Activated CD8-positive, alpha-beta memory T cell treated with anti-CD3 and anti-CD28 coated beads, Interleukin-2, amount 50 U/mL, for 24 hours (primary cell): ENCODE data around the gene FETUB.

Experiments used
- DNase-seq: peaks from one replicate; pipeline ENCODE4 v3.0.0-alpha.2; 2020; ENCODE audit errors: extremely low read depth

Gene FETUB, protein sequence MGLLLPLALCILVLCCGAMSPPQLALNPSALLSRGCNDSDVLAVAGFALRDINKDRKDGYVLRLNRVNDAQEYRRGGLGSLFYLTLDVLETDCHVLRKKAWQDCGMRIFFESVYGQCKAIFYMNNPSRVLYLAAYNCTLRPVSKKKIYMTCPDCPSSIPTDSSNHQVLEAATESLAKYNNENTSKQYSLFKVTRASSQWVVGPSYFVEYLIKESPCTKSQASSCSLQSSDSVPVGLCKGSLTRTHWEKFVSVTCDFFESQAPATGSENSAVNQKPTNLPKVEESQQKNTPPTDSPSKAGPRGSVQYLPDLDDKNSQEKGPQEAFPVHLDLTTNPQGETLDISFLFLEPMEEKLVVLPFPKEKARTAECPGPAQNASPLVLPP

DNA sequence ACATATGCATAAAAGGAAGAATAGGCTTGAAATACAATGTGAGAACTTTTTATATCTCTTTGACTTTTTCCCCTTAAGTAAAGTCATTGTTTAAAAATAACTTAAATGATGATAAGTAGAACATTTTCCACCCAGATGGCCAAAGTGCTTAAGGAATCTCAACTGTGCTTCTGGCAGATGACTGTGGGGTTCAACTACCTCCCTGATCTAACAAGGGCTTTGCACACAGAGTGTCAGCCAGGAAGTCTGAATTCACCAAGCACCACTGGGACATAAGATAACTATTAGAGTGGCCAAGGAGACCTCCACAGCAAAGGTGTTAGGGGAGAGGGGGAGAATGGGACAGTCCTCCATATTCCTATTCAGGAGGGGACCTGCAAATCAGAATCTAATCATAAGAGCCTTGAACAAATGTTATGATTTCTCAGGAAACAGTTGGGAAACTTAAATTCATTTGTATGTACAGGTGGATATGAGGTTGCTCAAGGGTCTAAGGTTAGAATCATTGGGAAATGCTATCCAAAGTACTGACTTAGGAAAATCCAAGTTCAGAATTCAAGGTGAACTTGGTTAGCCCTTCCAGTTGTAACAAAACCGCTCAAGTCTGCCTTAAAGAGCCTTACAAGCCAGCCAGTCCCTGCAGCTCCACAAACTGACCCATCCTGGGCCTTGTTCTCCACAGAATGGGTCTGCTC, at the start of gene FETUB:
FETUB (plus strand) TSS at position 622 of the 695 bp plus-strand sequence; CDS start at position 684, 62 bp downstream.
- no peak for DNase-seq

DNA sequence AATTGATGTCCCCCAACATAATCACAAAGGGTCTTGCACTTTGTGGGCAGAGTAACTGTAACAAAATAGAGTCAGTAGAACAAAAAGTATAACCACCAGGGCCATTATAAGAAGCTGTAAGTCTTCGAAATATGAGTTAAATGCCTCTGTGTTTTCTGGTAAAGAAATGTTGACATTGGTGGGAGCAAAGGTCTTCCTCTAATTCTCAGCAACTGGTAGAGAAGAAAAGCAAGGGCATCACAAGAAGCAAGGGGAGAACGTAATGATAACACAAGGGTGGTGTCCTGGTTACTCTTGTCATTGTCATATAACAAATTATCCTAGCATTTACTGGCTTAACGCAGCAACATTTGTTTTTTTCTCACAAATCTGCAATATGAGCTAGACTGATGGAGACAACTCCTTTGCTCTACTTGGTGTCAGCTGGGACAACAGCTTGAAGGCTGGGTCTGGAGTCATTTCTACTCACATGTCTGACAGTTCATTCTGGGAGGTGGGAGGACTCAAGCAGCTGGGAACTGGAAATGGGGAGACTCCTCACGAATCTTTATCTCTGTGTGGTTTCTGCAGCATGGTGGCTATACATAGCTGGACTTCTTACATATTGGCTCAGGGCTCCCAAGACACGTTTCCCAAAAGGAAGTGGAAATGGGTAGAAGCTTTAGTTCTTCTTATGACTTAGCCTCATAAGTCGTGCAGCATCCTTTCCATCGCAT, 49.5 kb upstream of the FETUB start:
- DNase-seq = no peak

DNA sequence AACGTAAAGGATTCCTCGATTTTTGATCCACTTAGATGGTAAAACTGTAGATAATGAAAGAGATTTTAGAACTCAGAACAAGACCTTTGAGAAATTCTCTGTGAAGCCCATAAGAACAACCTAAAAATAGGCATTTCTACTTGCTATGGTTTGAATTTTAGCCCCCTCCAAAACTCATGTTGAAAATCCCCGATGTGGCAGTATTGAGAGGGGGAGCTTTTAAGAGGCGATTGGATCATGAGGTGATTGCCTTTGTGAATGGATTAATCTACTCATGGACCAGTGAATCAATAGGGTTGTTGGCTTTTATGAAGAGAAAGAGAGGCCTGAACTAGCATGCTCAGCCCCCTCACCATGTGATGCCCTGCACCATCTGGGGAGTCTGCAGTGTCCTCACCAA, 47.5 kb upstream of the FETUB start:
- DNase-seq = no peak

DNA sequence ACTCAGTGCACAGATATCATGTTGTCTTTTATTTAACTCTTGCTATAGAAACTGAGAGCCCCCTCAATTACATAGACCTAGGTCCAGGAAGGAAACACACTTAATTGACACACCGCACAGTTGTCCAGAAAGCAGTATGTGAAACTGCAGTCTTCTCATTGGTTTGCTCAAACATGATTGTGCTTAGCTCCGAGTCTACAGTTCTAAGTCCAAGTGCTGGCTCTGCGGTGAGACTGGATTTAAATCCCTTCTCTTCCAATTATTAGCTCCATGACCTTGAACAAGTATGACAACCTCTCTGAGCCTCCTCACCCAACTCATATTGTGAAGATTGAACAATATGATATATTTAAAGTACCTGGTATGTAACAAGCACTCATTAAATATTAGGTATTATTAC, 46.3 kb upstream of the FETUB start:
- no peak for DNase-seq

DNA sequence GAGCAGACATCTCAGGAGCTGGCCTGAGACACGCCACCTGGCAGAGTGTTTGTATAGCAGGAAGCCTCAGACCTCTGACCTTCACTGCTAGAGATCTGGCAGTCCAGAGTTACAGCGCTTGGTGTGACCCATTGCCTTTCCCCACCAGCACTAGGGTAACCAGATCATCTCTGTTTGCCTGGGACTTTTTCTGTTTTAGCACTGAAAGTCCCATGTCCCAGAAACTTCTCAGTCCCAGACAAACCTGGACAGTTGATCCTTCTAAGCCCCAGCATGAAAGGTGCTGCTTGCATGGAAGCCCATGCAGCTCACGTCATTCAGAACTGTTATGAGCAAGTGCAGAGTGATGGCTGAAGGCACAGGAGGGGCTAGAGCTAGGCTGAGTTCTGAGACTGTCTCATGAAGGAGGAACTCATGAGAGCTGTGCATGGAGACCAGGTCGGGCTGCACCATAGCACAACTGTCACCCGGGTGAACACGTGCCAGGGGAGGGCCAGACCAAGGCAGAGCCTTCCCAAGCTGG, 45.5 kb upstream of the FETUB start:
- no peak for DNase-seq

DNA sequence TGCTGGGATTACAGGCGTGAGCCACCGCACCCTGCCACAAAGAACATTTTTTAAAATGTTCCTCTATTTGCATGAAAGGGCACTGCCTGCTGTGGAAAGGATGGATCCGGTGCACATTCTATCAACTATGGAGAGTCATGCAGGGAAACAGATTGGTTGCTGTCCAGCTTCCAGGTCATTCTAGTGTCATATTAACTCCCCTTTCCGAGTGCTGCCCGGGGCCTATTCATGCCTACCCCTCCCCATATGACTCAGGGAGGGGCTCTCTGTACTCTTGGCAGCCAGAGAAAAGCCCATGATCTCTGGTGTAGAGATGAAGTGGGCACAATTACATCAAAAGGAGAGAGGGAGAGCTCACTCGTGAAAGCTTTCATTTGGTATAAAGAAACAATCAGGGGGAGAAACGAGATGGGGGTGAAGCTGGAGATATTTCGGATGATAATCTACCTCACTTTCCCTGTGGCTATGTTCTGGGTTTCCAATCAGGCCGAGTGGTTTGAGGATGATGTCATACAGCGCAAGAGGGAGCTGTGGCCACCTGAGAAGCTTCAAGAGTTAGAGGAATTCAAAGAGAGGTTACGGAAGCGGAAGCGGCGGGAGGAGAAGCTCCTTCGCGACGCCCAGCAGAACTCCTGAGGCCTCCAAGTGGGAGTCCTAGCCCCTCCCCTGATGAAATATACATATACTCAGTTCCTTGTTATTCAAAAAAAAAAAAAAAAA, 43.5 kb upstream of the FETUB start:
- DNase-seq = no peak

DNA sequence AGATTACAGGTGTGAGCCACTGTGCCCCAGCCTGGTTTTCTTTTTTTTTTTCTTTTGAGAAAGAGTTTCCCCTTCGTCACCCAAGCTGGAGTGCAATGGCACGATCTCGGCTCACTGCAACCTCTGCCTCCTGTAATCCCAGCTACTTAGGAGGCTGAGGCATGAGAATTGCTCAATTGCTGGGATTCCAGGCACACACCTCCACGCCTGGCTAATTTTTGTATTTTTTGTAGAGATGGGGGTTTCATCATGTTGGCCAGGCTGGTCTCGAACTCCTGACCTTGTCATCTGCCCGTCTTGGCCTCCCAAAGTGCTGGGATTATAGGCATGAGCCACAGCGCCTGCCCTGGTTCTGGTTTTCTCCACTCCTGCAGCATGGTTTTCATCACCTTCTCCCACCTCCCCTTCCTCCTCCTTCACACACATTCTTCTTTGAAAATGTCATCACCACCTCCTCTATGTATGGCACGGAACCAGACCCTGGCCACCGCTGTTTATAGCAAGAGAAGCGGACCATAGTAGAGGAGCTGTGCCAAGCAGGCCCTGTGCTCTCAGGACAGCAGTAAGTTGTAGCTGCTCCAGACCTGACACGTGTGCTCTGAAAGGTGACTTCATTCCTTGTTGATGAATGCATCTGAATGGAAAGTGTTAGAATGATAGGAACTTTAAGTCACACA, 42.0 kb upstream of the FETUB start:
- no peak for DNase-seq

DNA sequence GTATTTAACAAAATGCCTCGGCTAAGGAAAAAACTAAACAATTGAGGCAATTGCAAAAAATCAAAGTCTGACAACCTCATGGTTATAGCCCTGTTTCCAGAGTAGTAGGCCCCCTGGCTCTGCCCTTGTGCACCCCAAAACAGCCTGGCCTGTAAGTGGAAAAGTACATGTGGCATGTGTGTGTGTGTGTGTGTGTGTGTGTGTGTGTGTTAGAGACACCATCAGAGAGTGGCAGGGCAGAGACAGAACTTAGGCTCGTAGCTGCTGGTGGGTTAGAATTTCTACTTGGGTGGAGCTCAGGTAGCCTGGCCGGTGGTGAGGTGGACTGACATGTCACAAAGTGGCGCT, 41.4 kb upstream of the FETUB start:
- no peak for DNase-seq

DNA sequence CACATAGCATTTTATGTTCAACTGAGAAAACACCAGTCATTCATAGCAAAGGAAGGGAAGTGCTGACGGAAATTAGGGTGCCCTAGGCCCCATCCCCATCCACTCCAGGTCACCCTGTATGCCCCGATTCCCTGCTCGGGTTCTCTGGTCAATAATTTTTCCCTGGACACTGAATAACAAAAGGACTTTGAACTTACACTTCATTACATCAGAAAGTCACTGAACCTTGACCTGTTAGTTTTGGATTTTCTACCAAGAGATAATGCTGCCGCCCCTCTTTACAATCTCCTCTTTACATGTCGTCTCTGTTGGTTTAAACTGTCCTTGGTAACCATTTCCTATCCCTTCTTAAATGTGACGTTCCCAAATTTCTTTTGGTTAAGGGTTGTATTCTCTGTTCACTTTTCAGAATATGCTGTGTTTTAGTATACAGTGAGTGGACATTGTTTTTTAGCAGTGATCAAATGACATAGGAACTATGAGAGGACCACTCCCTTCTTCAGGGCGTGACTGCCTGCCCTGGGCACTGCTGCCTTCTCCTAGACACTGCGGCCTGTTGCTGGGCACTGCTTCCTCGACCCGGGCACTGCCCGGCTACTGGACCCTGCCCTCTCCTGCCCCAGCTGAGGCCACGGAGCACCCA, 40.9 kb upstream of the FETUB start:
- no peak for DNase-seq

DNA sequence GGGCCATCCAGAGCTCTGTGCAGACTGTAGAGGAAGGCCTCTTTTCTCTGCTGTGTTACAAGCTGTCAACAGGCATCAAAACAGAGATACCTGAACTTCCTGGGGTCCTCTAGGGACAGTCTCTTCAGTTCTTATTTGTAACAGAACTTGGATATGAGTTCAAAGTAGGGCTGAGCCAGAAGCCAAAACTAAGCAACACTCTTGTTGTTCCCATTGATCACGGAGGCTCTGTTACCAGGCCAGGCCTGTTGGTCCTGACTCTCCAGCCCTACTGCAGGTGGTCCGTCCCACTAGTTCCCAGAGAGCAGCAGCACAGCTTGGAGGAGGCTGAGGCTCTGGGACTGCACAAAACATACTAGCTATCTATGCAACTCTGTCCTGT, 40.4 kb upstream of the FETUB start:
- no peak for DNase-seq

DNA sequence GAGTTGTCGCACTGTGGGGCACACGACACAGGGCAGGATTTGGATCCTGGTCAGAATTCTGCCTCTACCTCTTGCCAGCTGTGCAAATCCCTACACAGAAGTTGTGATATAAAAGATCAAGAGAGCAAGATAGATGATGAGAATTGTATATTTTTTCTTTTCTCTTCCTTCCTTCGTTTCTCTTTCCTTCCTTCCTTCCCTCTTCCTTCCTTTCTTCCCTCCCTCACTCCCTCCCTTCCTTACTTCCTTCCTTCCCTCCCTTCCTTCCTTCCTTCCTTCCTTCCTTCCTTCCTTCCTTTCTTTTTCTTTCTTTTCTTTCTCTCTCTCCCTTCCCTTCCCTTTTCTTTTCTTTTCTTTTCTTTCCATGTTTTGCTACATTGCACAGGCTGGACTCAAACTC, 39.3 kb upstream of the FETUB start:
- no peak for DNase-seq

DNA sequence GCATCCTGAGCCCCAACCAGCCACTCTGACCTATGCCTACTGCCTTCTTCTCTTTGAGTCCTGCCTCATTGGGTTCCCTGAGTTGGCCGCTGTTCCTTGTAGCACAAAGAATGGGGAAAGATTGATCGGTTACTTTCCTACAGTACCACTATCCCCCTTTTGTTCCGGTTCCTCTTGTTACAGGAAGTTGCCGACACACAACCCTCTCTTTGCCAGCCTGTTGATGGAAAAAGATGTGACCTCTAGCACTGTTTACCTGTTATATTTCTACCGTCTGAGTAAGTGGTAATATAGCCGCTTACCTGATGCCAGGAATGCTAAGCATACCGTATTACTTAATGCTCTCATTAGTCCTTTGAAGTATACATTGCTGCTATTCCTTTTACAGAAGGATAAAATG, 37.0 kb upstream of the FETUB start:
- DNase-seq = no peak

DNA sequence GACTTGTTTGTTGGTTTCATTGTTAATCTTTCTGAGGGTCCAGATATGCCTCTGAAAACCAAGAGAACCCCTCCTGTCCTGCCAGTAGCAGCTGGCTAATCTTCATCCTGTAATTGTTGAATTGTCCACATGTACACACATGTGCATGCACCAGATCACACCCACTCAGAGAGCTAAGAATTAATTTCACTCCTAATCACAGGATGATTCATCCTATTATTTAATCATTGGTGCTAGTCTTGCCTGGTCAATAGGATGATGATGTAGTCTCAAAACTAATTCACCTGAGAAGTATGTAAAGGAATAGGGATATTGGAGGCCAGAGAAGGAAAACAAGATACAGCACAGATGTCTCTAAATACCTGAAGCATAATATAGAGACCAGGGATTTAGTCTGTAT, 35.1 kb upstream of the FETUB start:
- no peak for DNase-seq

DNA sequence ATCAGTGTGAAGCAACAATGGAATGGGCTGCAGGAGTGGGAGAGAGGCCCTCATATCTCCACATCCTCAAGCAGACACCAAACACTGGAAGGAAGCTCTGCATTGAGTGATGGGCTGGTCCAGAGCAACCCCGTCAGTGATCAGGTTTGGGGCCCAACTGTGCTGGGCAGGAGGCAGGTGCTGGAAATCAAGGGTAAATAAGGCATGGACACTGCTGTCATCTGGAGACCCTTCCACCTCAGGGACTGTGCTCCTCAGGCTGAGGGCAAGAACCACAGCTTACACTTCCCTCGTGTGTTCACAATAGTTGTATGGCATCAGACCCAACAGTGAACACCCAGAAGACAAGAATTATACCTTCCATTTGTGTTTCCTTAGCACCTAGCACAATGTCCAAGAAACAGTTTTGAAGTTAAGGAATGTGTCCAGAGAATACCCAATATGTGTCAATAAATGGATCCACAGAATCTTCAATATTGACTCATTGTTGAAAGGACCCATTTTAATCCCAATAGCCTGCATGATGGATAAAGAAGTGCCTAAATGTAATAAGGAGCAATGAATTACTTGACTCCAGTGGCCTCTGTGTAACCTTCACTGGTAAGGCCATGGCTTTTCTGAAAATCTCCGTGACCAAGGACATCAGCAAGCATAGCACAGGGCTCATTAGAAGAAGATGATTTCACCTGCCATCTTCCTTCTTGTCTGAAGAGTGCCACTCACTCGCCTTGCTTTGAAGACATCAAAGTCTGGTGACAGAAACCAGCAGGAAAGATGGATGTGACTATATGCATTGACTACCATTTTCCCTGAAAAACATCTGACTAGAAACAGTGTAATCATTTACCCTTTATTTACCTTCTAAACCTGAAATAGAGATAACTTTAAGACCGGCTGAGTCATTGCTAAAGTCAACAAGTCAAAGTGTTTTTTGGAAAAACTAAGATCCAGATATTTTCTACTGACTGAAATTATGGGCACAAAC, 34.3 kb upstream of the FETUB start:
- DNase-seq = no peak

DNA sequence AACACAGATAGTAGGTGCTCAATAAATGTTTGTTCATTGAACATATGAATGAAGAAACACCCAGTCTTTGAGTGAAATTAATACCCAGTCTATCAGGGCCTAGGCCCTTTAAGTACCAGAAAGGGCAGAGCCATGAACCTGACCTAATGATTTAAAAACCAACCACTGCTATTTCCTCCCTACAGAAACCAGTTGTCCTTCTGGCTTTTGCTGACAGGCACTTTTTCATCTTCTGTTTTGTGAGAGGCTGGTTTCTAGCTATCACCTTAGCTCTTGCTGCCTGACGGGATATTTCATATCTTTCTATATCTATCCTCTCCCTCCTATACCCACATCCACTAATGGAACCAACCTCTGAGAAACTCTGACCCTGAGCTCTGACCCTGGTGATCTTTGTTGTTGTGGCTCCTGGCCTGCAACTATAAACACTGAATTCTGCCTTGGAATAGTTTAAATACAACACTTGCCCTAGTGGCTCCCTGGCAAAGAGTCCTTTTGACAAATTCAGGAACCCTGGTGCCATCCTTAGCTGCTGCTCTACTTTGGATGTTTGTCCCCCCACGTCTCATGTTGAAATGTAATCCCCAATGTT, 31.5 kb upstream of the FETUB start:
- DNase-seq = no peak

DNA sequence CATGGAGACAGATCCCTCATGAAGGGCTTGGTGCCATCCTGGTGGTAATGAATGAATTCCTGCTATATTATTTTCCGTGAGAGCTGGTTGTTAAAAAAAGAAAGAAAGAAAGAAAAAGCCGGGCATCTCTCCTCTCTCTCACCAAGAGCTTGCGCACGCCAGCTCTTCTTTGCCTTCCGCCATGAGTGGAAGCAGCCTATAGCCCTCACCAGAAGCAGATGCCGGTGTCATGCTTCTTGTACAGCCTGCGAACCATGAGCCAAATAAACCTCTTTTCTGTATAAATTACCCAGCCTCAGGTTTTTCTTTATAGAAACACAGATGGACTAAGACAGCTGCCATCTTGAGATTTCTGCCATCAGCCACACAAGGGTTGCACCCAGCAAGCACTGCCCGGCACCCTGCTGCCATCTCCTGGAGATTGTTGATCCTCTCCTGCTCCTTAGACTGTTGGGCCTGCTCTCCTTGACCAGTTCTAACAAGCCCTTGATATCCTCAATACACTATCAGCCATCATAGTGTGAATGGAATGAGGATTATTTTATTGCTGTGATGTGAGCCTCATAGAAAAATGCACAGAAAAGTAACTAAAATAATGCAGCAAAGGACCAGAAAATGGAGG, 30.8 kb upstream of the FETUB start:
- no peak for DNase-seq

DNA sequence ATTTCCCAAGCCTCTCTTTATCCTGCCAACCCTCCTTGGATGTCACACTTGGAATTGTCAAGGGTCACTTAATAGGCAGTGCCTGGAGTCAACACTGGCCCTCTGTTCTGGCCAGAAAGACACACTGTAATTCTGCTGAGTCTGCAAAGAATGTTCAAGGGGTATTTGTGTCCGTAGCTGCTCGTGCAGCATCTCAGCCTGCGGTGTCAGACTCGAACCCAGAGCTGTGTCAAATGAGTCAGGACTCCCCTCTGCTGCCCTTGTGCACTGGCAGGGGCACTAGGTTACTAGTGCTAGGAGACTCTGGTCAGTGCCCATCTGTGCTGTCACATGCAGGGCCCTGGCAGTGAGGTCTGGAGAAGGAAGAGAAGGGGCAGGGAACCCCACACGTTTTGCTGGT, 28.1 kb upstream of the FETUB start:
- DNase-seq = no peak

DNA sequence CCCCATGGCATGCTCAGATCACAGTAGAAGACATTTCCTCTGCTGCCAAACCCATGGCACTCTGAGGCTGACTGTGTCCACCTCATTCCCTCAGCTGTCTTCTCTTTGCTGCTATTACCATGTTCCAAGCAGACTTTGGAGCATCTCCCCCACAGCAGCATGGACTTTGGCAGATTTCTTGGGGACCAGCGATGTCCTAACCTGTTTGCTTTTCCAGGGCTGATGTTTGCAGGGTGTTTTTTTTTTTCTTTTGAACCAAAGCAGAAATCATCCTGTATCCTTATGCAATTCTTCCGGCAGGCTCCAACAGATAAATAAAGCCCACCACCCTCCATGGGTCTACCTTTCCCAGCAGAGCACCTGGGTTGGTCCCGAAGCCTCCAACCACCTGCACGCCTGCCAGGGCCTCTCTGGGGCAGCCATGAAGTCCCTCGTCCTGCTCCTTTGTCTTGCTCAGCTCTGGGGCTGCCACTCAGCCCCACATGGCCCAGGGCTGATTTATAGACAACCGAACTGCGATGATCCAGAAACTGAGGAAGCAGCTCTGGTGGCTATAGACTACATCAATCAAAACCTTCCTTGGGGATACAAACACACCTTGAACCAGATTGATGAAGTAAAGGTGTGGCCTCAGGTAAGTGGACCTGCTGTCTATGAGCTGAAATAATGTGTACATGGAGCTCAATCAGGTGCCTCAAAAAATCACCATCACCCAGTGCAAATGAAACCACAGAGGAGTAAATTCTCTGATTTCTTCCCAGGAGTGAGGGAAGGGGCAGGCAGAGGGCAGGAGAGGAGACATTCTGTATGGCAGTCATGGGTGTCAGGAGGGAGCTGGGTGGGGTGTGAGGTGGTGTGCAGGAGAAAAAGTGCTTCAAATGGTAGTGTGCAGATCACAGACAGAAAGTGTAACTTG, 27.2 kb upstream of the FETUB start, which contains the start of gene AHSG:
AHSG (plus strand) TSS at position 340 of the 916 bp plus-strand sequence; CDS start at position 422, 82 bp downstream.
- DNase-seq = no peak
